ENCODE data around the gene FXYD6. TPM values are rescaled to one million over a fixed set of nuclear protein-coding genes. Genes with fewer than 3 reads are reported as not detected.

Gene FXYD6
- total and polyA plus RNA-seq, 9 of the 15 experiments (the other 6 are each of a cell fraction or from before 2014, with no cell fraction given), result 0.07 to 0.35 TPM; not detected in 7

DNA sequence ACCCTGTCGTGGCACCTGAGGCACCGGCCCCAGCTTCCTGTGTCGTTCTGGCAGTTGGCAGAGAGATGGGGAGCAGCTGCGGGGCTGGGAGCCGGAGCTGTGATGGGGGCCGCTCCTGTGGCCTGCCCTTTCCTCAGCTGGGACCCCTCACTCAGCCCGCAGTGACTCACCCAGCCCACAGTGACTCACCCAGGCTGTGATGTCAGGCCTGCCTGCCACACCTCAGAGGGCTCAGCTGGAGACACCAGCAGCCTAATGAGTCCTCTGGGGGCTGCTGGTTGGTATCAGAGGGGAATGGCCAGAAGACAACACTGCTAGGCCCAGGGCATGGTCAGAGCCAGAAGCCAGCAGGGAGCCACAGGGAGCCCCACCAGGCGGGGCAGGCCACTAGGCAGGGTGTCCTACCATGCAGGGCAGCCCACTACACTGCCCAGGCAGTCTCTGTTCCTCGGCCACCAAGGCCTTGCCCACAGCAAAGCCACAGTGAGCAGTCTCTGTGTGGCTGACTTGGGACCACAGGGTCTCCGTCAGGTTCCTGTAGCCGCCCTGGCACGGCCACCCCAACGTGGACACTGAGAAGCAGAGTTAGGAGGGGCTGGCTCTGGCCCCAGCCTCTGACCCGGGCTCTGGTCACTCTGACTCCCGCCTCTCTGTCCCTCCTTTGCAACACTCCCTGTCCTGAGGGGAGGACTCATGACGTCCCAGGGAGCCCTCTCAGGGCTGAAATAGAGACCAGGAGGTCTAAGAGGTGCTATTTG lies 47.7 kb downstream of the FXYD6 start (continued):
- TF ChIP-seq ZNF644 (tag; IDR thresholded peaks at IDR 0.05; ENCODE audit: low read depth) (no peak), JUN (IDR thresholded peaks at IDR 0.05; ENCODE audit: borderline replicate concordance, low read depth, low read length) (peak; percentile 93), JUN (CRISPR knock-in tag; IDR thresholded peaks at IDR 0.05; ENCODE audit: borderline replicate concordance) (0 out of 2 replicates have a peak, but pooled peaks have one; percentile 40), FOSL1 (tag; conservative IDR thresholded peaks at IDR 0.05) (peak; percentile 90), JUND (IDR thresholded peaks at IDR 0.05; ENCODE audit: borderline replicate concordance, low read depth, low read length) (peak; percentile 87), JUND (tag; IDR thresholded peaks at IDR 0.05; ENCODE audit: borderline replicate concordance, low read depth, low read length) (peak; percentile 32; the same call in 1 of the 3 replicates), ARID1B (IDR thresholded peaks at IDR 0.05) (peak; percentile 67)

DNA sequence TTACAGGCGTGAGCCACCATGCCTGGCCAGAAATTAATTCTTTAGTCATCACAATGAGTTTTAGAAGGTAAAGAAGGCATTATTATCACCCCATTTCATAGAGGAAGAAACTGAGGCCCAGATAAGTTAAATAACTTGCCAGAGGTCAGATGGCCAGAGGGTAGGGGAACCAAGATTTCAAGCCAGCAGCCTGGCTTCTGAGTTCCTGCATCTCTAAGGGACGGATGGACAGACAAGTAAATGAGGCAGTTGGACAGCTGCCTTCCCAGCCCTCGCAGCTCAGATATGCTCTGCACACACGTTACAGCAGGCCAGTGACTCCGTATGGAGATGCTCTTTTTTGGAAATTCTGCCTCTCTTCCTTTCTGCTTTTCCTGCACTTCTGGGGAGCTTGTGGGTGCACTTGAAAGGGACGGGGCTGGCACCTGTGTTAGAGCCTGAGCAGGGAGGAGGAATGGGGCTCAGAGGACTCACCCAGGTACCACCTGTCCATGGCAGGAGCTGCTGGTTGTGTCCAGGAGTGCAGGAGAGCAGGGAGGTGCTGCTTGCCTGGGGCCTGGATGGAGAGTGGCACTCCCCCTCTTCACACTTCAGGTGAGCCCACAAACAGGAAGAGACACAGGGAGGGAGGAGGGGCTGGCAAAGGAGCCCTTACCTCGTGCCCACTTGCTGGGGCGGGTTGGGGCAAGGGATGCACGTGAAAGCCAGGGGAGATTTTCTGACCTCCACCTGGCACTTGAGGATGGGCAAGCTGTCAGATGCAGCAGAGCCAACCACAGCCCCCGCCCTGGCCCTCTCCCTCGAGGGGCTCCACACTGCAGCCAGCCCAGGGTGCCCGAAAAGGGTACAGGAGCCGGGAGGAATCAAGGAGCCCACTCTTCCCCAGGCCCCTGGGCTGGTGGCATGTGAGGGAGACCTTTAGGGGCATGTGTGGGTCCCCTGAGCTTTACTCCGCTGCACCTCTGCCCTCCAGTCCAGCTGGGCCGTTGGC lies 48.6 kb downstream of the FXYD6 start:
- H3K27me3 ChIP-seq (ENCODE audit: control insufficient read depth in 2 of 2, insufficient read depth in 2 of 2, low read length in 2 of 2), result peaks cover 26 to 84% of the 10 kb centered on the region in 2 experiments
- FAIRE-seq, result no peak
- peaks cover 8% of the 10 kb centered on the region; the same call in 1 of the 2 replicates for H4K20me1 ChIP-seq (replicated peaks; ENCODE audit: control insufficient read depth, insufficient read depth, low read length)
- H3K4me2 ChIP-seq (ENCODE audit: insufficient read depth, low read length), result no peak overlapping the region
- H3K9ac ChIP-seq (ENCODE audit: insufficient read depth in 1 of 2, low read depth in 2 of 2, low read length in 2 of 2), result no peak overlapping the region
- H2AFZ ChIP-seq (ENCODE audit: low read depth, low read length), result no peak overlapping the region
- H3K79me2 ChIP-seq (ENCODE audit: control insufficient read depth, insufficient read depth, low read length), result no peaks in the 10 kb centered on the region
- CTCF ChIA-PET (ENCODE audit: low intra/inter-chr PET ratio), result no interaction called here
- H3K9me3 ChIP-seq (replicated peaks; ENCODE audit: control insufficient read depth, insufficient read depth, low read depth, low read length), result no peaks in the 10 kb centered on the region
- WGBS (ENCODE audit: insufficient coverage, low coverage, missing lambda C conversion rate), result under 1% methylated on average over 14 of the region's 15 CpGs
- no TSS peak for BruUV-seq (replicated peaks)
- POLR2A ChIA-PET, result no interaction called here
- no peaks in the 10 kb centered on the region for H3K9me1 ChIP-seq (ENCODE audit: control insufficient read depth, insufficient read depth, low read length)
- intact Hi-C loops (cut with micrococcal nuclease) (no loop called here), in situ Hi-C loops (cut with MboI) (no loop called here)
- H3K4me3 ChIP-seq, result no peak overlapping the region
- no peaks in the 10 kb centered on the region for H3K36me3 ChIP-seq (ENCODE audit: control insufficient read depth, insufficient read depth, low read length)
- H3K4me1 ChIP-seq (replicated peaks in 1 of 2; ENCODE audit: control insufficient read depth in 2 of 2, insufficient read depth in 2 of 2, low read length in 2 of 2), result peaks cover 0 to 21% of the 10 kb centered on the region in 2 experiments; a peak in 1 of 5 replicates
- no peak overlapping the region for H3K27ac ChIP-seq (ENCODE audit: extremely low read depth, low read depth, low read length)
- no peak for DNase-seq (ENCODE audit: extremely low read depth in 1 of 4, low spot score in 3 of 4)
- no peak for ATAC-seq
- peak; percentile 42 for TF ChIP-seq RBM25 (IDR thresholded peaks at IDR 0.05; ENCODE audit: low read depth, low read length, severe bottlenecking)
- TF ChIP-seq HNRNPL (IDR thresholded peaks at IDR 0.05; ENCODE audit: low read depth, low read length), result no peak
- peak; percentile 16 to 24; a peak in 1 of 4 replicates for TF ChIP-seq KDM1A (IDR thresholded peaks at IDR 0.05)
- no peak for TF ChIP-seq NCOA1 (IDR thresholded peaks at IDR 0.05; ENCODE audit: low read depth)
- TF ChIP-seq ESRRA (IDR thresholded peaks at IDR 0.05; ENCODE audit: borderline replicate concordance, low read depth), result peak; percentile 61; the same call in 1 of the 2 replicates
- TF ChIP-seq BRD9 (IDR thresholded peaks at IDR 0.05; ENCODE audit: low read depth, partially characterized antibody), result no peak
- TF ChIP-seq ADNP (tag; IDR thresholded peaks at IDR 0.05), result 0 out of 2 replicates have a peak, but pooled peaks have one; percentile 51
- no peak for TF ChIP-seq ZNF592 (IDR thresholded peaks at IDR 0.05)

All from K562 (cell line).